Measurements from ENCODE around the gene HIVEP1. TPM values are rescaled to one million over a fixed set of nuclear protein-coding genes. Genes with fewer than 3 reads are reported as not detected.

HIVEP1 gene
- total RNA-seq, 1 experiment from 2014 or later, result 16.7 TPM

- TF ChIP-seq SIN3A (IDR thresholded peaks at IDR 0.05; ENCODE audit: borderline replicate concordance, insufficient read depth, low read depth, low read length), result no peak
- TF ChIP-seq CTCF (IDR thresholded peaks at IDR 0.05), result no peak
- TF ChIP-seq TCF7L2 (IDR thresholded peaks at IDR 0.05; ENCODE audit: low read depth, low read length), result no peak
- no peak for TF ChIP-seq POLR2AphosphoS5 (IDR thresholded peaks at IDR 0.05; ENCODE audit: low read depth, low read length)
- no peak for TF ChIP-seq REST (IDR thresholded peaks at IDR 0.05; ENCODE audit: insufficient read depth in 1 of 2, low read depth in 2 of 2, low read length in 1 of 2)
- Histone ChIP-seq H3K4me1 (ENCODE audit: control insufficient read depth, insufficient read depth, low read length) (no peaks in the 10 kb centered on the region), H3K36me3 (ENCODE audit: control insufficient read depth, insufficient read depth, low read length) (no peaks in the 10 kb centered on the region), H3K27ac (ENCODE audit: low read length) (no peak overlapping the region), H3K4me3 (ENCODE audit: low read depth in 2 of 2, low read length in 2 of 2) (no peak overlapping the region), H3K9me3 (ENCODE audit: control insufficient read depth, insufficient read depth, low read depth, low read length) (no peaks in the 10 kb centered on the region), H3K27me3 (ENCODE audit: control insufficient read depth, insufficient read depth, low read length) (no peaks in the 10 kb centered on the region)
- CTCF ChIA-PET, result no interaction called here
- in situ Hi-C loops (cut with HindIII; ENCODE audit: low pct_unique_long_range_greater_than_20kb, low sequenced_read_pairs) (no loop called here), intact Hi-C loops (cut with micrococcal nuclease; ENCODE audit: unreplicated experiment) (no loop called here)
- ATAC-seq (no peak), DNase-seq (ENCODE audit: low read depth, low spot score) (no peak)
- POLR2A ChIA-PET, result no interaction called here
- no TSS peak for BruUV-seq (replicated peaks)
Observed at GRCh38 chr6:12099623-12100338, 87.7 kb downstream of the HIVEP1 start.

GRCh38 chr6:12101048-12101447 lies 88.9 kb downstream of the HIVEP1 start:
- no TSS peak for BruUV-seq (replicated peaks)
- ATAC-seq (no peak), DNase-seq (ENCODE audit: low read depth, low spot score) (no peak)
- H3K36me3 ChIP-seq (ENCODE audit: control insufficient read depth, insufficient read depth, low read length), result no peaks in the 10 kb centered on the region
- ChIA-PET CTCF (no interaction called here), POLR2A (no interaction called here)
- in situ Hi-C loops (cut with HindIII; ENCODE audit: low pct_unique_long_range_greater_than_20kb, low sequenced_read_pairs), result no loop called here
- intact Hi-C loops (cut with micrococcal nuclease; ENCODE audit: unreplicated experiment), result no loop called here
- no peaks in the 10 kb centered on the region for H3K27me3 ChIP-seq (ENCODE audit: control insufficient read depth, insufficient read depth, low read length)
- TF ChIP-seq CTCF (IDR thresholded peaks at IDR 0.05) (no peak), TCF7L2 (IDR thresholded peaks at IDR 0.05; ENCODE audit: low read depth, low read length) (no peak), SIN3A (IDR thresholded peaks at IDR 0.05; ENCODE audit: borderline replicate concordance, insufficient read depth, low read depth, low read length) (no peak), REST (IDR thresholded peaks at IDR 0.05; ENCODE audit: insufficient read depth in 1 of 2, low read depth in 2 of 2, low read length in 1 of 2) (no peak), POLR2AphosphoS5 (IDR thresholded peaks at IDR 0.05; ENCODE audit: low read depth, low read length) (no peak)
- no peaks in the 10 kb centered on the region for H3K9me3 ChIP-seq (ENCODE audit: control insufficient read depth, insufficient read depth, low read depth, low read length)
- H3K27ac ChIP-seq (ENCODE audit: low read length), result no peak overlapping the region
- no peak overlapping the region for H3K4me3 ChIP-seq (ENCODE audit: low read depth in 2 of 2, low read length in 2 of 2)
- H3K4me1 ChIP-seq (ENCODE audit: control insufficient read depth, insufficient read depth, low read length), result no peaks in the 10 kb centered on the region

Data from Panc1 (cell line).